Neutrophil (primary cell): ENCODE measurements around the gene KCNAB3.
"Not testable (repeated sequence)": the region's sequence is repeated elsewhere in the genome, so short reads cannot be mapped to it uniquely, and the experiment has no call there.

Source experiments
- H3K27ac ChIP-seq: fragments of 200-600 bp; sonication (generic); 2 replicates; pipeline ENCODE4 v1.5.1; 2016; ENCODE audit warnings: mild to moderate bottlenecking, moderate library complexity
- H3K27me3 ChIP-seq: fragments of 200-600 bp; sonication (generic); 2 replicates; pipeline ENCODE4 v1.6.0; 2016; ENCODE audit warnings: mild to moderate bottlenecking
- H3K36me3 ChIP-seq: fragments of 200-600 bp; sonication (generic); 2 replicates; pipeline ENCODE4 v1.5.1; 2017
- H3K4me1 ChIP-seq, 2 experiments: fragments of 200-600 bp in 1 of 2; sonication (generic) in 1 of 2; 1 replicate in 1 of 2; 2 replicates in 1 of 2; pipeline versions ENCODE4 v1.5.1 to v1.6.1; 2013 to 2016; ENCODE audit warnings: low read depth in 1 of 2, low read length in 1 of 2, mild to moderate bottlenecking in 1 of 2, moderate library complexity in 1 of 2; ENCODE audit not compliant: control insufficient read depth in 1 of 2, insufficient read depth in 1 of 2
- H3K4me3 ChIP-seq, 2 experiments: fragments of 200-600 bp in 1 of 2; sonication (generic) in 1 of 2; 1 replicate in 1 of 2; 2 replicates in 1 of 2; pipeline ENCODE4 v1.5.1; 2013 to 2016; ENCODE audit warnings: low read depth in 1 of 2, low read length in 1 of 2, mild to moderate bottlenecking in 1 of 2, moderate library complexity in 1 of 2
- H3K9me3 ChIP-seq: fragments of 200-600 bp; sonication (generic); 2 replicates; pipeline ENCODE4 v1.5.1; 2016
- TF ChIP-seq, protein P1 (sequence below): fragments of 200-600 bp; sonication (generic); IDR thresholded peaks from 2 replicates; pipeline ENCODE4 v1.5.1; 2016; ENCODE audit warnings: antibody characterized with exemption

KCNAB3 gene

DNA sequence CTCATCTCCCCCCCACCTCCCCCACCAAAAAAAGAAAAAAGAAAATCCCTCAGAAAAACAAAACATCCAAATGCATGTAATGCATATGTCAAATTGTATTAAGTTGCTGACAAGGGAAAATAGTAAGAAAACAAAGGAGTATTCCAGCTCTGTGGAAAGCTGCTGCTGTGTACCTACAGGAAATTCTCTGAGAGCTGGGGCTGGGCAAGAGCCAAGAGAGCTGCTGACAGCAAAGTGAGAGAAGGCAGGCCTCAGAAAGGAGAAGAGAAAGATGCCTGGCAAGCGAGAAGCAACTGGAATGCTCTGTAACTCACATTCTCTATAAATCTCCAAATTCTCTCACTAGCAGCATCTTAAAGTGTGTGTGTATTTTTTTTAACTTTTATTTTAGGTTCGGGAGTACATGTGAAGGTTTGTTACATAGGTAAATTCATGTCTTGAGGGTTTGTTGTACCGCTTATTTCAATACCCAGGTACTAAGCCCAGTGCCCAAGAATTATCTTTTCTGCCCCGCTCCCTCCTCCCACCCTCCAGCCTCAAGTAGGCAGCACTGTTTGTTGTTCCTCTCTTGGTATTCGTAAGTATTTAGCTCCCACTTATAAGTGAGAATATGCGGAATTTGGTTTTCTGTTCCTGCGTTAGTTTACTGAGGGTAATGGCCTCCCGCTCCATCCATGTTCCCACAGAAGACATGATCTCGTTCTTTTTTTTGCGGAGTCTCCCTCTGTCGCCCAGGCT, 26.7 kb upstream of the KCNAB3 start:
- Histone ChIP-seq H3K27me3 (no peaks in the 10 kb centered on the region), H3K9me3 (no peaks in the 10 kb centered on the region), H3K4me1 (peaks cover 28 to 32% of the 10 kb centered on the region in 2 experiments), H3K27ac (no peak overlapping the region), H3K36me3 (no peaks in the 10 kb centered on the region), H3K4me3 (no peak overlapping the region)
- TF ChIP-seq, protein P1, sequence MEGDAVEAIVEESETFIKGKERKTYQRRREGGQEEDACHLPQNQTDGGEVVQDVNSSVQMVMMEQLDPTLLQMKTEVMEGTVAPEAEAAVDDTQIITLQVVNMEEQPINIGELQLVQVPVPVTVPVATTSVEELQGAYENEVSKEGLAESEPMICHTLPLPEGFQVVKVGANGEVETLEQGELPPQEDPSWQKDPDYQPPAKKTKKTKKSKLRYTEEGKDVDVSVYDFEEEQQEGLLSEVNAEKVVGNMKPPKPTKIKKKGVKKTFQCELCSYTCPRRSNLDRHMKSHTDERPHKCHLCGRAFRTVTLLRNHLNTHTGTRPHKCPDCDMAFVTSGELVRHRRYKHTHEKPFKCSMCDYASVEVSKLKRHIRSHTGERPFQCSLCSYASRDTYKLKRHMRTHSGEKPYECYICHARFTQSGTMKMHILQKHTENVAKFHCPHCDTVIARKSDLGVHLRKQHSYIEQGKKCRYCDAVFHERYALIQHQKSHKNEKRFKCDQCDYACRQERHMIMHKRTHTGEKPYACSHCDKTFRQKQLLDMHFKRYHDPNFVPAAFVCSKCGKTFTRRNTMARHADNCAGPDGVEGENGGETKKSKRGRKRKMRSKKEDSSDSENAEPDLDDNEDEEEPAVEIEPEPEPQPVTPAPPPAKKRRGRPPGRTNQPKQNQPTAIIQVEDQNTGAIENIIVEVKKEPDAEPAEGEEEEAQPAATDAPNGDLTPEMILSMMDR, result no peak

DNA sequence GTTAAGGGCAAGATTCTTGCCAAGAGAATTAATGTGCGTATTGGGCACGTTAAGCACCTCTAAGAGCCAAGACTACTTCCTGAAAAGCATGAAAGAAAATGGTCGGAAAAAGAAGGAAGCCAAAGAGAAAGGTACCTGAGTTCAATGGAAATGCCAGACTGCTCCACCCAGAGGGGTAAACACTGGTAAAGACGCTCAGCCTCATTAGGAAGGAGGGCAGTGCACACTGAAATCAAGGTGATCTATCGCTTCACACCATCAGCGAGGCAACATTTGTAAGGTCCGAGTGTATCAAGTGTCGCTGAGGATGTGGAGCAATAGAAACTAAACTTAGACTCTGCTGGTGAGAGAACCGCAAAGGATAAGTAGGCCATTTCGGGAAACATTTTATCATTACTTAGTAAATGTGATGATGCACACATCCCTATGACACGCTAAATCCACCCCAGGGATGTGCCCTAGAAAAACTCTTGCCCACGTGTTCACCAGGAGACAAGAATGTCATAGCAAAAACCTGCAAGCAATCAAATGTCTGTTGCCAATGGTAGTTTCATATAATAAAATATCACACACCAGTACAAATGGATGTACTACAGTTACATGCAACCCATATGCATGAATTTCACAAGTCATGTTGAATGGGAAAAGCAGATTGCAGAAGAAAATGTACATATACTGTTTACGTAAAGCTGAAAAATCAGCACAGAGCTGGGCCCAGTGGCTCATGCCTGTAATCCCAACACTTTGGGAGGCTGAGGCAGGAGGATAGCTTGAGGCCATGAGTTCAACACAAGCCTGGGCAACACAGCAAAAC, 26.0 kb upstream of the KCNAB3 start:
- no peak overlapping the region for H3K27ac ChIP-seq
- H3K4me1 ChIP-seq, result peaks cover 20 to 24% of the 10 kb centered on the region in 2 experiments
- no peaks in the 10 kb centered on the region for H3K36me3 ChIP-seq
- TF ChIP-seq, protein P1, result no peak
- H3K9me3 ChIP-seq, result no peaks in the 10 kb centered on the region
- H3K27me3 ChIP-seq, result no peaks in the 10 kb centered on the region
- H3K4me3 ChIP-seq, result no peak overlapping the region

DNA sequence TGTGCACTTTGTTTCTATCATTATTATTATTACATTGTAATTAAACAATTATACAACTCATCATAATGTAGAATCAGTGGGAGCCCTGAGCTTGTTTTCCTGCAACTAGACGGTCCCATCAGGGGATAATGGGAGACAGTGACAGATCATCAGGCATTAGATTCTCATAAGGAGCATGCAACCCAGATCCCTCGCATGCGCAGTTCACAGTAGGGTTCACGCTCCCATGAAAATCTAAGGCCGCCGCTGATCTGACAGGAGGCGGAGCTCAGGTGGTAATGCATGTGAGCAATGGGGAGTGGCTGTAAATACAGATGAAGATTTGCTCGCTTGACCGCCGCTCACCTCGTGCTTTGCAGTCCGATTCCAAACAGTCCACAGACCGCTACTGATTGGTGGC, 23.6 kb upstream of the KCNAB3 start:
- not testable (repeated sequence) for H3K27me3 ChIP-seq, H3K4me3 ChIP-seq, H3K27ac ChIP-seq, H3K9me3 ChIP-seq, H3K4me1 ChIP-seq
- H3K36me3 ChIP-seq, result peaks cover 14% of the 10 kb centered on the region

DNA sequence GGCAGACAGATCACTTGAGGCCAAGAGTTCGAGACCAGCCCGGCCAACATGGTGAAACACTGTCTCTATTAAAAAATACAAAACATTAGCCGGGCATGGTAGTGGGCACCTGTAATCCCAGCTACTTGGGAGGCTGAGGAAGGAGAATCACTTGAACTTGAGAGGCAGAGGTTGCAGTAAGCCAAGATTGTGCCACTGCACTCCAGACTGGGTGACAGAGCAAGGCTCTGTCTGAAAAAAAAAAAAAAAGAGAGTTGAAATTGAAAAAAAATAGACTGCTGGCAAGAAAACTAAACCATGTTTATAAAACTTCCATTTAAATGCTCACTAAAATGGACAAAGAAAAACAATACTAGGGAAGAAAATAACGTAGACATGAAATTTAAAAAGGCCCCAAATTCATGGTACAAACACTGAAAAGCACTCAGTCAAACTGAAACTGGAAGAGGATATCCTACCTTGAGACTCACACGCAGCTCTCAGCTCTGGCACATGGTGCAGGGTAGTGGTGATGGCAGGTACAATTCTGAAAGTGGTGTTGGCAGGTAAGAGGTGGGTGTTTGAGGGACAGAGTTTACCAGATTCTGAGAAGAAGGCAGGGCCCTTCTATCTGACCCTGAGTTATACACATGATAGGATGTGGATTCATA, 21.6 kb upstream of the KCNAB3 start:
- H3K27me3 ChIP-seq, result no peaks in the 10 kb centered on the region
- H3K36me3 ChIP-seq, result peaks cover 28% of the 10 kb centered on the region
- peaks cover 3% of the 10 kb centered on the region in 2 experiments for H3K4me1 ChIP-seq
- no peak overlapping the region for H3K4me3 ChIP-seq
- no peak overlapping the region for H3K27ac ChIP-seq
- H3K9me3 ChIP-seq, result no peaks in the 10 kb centered on the region
- TF ChIP-seq, protein P1, result no peak

DNA sequence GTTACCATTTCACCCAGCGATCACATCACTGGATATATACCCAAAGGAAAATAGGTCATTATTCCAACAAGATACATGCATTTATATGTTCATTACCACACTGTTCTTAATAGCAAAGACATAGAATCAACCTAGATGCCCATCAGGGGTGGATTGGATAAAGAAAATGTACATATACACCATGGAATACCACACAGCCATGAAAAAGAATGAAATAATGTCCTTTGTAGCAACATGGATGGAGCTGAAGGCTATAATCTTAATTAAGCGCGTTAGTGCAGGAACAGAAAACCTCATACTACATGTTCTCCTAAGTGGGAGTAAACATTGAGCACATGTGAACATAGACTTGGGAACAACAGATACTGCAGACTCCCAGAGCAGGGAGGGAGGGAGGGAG, 20.9 kb upstream of the KCNAB3 start:
- Histone ChIP-seq H3K4me1 (peaks cover 0 to 2% of the 10 kb centered on the region in 2 experiments), H3K9me3 (no peaks in the 10 kb centered on the region), H3K36me3 (peaks cover 35% of the 10 kb centered on the region), H3K27ac (no peak overlapping the region), H3K4me3 (no peak overlapping the region), H3K27me3 (no peaks in the 10 kb centered on the region)
- TF ChIP-seq, protein P1, result no peak
